T-helper 2 cell (primary cell): ENCODE data around the gene SORCS2.
"Not testable (repeated sequence)": the region's sequence is repeated elsewhere in the genome, so short reads cannot be mapped to it uniquely, and the experiment has no call there.

Experiments used
- DNase-seq, 5 experiments: peaks; one replicate each; pipeline versions ENCODE4 v3.0.0 to v3.0.0-alpha.2; 2012 to 2022

The SORCS2 gene

DNA sequence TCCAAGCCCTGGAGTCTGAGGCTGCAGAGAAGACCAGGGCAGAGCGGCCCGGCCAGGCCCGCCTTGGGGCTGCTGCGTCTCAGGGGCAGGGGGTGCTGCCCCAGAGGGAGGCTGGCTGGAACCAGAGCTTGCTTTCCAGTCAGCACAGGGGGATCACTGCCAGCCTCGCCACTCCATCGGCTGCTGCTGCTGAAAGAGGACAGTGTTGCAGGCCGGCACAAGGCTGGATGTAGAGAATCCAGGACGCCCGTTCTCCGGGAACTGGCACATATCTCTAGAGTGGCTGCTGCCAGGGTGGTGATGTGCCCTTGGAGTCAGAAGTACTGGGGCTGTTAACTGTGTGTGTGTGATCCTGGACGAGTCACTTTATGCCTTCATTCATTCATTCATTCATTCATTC is 31.9 kb upstream of the SORCS2 start:
- no peak for DNase-seq

DNA sequence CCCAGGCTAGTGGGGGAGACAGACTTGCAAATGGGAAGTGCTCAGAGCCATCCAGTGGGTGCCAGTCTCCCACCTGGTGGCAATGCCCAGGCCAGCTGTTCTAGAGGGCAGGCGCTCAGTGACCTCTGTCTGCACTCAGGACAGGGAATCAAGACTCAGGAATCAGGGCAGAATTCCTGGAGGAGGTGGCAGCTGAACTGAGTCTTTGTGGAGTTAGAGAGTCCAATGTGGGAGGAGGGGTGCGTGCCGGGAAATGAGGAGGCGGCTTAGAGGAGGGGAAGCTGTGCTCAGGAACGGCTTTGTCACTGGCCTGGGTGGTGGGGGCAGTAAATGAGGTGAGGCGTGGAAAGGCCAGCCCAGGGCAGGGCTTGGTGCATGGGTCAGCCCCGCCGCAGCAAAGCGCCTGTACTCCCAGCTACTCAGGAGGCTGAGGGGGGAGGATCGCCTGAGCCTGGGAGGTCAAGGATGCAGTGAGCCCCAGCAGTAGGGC is 31.3 kb upstream of the SORCS2 start:
- DNase-seq: no peak

DNA sequence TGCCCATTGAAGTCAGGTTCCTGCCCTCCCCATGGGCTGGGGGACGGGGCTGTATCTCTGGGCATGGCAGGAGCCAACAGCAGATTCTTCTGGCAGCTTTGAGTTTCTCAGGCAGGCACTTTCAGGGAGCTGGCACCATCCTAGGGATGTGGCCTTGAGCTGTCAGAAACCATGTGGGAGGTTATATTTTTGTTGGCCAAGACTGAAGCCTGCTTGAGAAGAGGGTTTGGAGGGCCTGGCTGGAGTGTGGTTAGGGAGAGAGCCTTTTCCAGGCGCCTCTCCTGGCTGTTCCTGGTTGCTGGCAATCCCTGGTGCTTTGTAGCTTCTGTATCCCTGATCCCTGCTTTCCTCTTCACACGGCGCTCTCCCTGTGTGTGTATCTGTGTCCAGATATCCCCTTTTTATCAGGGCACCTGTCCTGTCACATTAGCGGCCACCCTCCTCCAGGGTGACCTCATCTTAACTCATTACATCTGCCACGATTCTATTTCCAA is 30.6 kb upstream of the SORCS2 start:
- no peak for DNase-seq

DNA sequence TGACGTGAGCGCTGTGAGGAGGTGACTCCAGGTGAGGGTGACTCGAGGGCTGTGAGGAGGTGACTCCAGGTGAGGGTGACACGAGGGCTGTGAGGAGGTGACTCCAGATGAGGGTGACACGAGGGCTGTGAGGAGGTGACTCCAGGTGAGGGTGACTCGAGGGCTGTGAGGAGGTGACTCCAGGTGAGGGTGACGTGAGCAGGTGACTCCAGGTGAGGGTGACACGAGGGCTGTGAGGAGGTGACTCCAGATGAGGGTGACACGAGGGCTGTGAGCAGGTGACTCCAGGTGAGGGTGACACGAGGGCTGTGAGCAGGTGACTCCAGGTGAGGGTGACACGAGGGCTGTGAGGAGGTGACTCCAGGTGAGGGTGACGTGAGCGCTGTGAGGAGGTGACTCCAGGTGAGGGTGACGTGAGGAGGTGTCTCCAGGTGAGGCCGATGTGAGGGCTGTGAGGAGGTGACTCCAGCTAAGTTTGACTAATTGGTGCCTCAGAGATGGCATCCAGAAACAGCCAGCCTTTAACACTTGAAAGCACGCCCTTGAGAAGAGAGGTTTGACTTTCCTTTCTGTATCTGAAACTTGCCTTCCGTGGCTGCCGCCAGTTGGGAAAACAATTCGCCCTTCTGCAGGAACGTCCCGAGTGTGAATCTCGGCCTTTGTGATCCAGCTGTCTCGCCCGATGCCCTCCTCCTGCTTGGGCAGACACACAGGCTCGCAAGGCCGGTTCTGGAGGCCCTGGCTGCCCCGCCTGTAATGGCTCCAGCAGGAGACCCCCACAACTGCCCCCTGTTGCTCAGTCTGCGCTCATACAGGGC is 27.1 kb upstream of the SORCS2 start:
- DNase-seq: not testable (repeated sequence)

DNA sequence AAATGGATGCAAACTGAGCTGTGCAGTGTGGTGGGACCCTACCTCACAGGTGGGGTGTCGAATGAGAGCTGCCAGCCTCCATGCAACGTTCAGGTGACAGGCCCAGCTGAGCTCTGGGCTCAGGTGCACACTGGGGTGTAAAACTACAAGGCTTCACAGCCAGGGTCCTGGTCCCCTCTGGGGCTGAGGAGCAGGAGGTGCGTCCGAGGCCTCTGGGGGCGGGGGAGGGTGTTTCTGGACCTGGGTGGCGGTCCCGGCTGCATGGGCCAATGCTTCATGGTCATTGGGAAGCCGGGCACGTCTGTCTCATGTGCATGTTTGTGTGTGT is 26.5 kb upstream of the SORCS2 start:
- no peak for DNase-seq

DNA sequence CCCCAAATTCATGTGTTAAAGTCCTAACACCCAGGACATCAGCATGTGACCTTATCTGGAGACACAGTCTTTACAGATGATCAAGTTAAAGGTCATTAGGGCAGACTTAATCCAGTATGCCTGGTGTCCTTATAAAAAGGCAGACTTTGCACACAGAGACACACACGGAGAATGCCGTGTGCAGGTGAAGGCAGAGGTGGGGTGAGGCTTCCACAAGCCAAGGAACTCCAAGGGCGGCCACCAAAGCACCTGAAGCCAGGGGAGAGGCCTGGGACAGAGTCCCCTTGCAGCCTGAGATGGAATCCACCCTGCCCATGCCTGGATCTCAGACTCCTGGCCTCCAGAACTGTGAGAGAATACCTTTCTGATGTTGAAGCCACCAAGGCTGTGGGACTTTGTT is 26.1 kb upstream of the SORCS2 start:
- DNase-seq: no peak

DNA sequence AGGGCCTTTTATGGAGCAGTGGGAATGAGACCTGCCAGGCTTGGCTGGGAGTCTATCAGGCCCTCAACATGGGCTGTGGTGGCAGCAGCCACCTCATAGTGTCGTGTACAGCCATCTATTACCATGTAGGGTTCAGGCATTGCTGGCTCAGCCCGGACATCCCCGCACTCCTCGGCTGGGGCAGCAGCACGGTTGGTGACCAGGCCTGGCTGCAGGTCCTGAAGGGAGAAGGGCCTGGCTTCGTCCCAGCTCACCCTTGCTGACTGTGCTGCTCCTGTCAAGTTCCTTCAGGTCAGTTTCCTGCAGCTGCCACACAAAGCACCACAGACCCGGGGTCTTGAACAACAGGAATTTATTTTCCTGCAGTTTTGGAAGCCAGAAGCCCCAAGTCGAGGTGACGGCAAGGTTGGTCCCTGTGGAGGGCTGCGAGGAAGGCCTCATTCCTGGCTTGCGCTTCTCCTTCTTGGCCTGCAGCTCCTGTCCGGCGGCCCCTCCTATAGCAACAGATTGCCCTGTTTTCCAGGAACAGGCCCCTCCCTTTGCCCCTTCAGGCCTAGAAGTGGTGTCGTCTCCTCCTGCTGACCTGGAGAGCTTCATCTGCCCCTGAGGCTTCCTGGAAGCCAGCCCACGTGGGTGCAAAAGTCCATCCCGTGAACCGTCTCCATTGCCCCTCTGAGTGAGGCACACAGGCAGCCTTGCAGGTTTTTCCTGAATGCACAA is 25.2 kb upstream of the SORCS2 start:
- DNase-seq: no peak

DNA sequence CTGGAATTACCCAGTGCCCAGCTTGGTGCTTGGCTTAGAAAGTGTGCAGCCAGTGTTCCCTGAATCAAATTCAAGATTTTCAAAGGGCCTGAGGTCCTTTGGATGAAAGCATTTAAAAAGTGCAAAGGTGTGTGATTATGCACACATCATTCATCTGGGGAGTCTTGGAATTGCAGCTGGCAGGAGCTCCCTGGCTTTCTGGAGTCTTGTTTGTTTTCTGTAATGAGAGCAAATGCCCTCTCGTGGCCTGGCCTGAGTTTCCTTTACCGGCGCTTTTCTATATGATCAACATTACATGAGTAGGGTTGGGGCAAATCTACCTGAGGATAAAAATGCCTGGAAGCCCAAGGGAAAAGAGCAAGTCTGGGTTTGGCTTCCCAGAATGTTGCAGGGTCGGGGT is 24.6 kb upstream of the SORCS2 start:
- no peak for DNase-seq

DNA sequence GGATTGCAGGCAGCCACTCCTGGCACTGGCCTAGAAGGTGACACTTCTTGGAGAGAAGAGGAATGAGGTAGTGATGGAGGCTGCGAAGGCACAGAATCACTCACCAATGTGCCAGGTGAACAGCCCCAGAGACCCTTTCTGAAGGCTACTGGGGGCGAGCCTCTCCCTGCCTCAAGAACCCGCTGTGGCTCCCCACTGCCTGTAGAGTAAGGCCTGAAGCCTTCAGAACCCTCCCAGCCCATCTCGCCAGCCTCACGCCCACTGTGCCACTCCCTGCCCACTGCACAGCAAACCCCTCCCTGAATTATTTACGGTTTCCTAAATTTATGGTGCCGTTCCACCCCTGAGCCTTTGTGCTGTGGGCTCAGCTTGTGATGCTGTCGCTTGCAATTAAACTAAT is 24.2 kb upstream of the SORCS2 start:
- no peak for DNase-seq

DNA sequence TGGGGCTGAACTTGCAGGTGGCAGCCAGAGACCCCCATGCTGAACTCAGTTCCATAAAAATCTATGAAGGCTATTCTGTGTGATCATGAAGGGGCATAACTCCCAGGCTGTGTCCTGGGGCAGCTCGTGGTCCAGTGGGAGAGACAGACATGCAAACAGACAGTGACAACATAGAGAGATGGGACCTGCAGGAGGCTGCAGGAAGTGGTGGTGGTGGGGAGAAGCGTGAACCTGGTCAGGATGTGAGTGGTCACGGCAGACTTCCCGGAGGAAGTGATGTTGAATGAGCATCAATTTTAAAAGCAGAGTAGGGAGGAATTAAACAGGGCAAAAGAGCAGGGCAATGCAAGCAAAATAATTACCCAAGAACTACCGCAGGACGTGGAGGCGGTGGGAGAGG is 23.2 kb upstream of the SORCS2 start:
- DNase-seq: no peak

DNA sequence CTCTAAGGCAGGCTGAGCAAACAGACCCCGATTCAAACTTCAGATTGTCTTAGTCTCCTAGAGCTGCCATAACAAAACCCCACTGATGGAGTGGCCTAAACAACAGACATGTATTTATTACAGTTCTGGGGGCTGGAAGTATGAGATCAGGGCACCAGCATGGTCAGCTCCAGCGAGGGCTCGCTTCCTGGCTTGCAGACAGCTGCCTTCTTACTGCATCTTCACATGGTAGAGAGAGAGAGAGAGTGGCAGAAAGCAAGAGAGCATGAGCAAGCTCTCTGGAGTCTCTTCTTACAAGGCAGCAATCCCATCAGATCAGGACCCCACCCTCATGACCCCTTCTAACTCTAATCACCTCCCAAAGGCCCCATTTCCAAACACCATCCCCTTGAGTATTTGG is 22.3 kb upstream of the SORCS2 start:
- no peak for DNase-seq

DNA sequence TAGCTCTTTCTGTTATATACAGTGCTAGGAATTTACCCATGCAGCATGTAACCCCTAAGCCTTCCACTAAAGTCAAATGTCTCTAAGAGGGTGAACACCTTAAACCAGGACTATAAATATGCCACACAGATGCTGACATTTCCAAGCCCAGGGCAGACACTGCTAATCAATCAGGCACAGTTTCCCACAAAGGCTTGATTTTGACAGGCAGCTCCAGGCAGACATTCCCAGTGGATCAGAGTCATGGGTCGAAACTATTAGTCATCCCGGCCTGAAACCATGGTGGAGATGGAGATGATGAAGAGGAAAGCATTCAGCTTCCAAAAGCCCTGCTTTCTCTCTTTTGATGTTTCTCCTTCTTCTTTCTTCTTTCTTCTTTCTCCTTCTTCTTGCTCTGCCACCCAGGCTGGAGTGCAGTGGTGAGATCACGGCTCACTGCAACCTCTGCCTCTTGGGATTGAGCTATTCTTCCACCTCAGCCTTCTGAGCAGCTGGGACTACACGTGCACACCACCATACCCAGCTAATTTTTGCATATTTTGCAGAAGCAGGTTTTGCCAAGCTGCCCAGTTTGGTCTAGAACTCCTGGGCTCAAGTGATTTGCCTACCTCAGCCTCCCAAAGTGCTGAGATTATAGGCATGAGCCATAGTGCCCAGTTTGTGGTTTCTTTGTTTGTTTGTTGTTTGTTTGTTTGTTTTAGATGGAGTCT is 21.0 kb upstream of the SORCS2 start:
- no peak for DNase-seq

DNA sequence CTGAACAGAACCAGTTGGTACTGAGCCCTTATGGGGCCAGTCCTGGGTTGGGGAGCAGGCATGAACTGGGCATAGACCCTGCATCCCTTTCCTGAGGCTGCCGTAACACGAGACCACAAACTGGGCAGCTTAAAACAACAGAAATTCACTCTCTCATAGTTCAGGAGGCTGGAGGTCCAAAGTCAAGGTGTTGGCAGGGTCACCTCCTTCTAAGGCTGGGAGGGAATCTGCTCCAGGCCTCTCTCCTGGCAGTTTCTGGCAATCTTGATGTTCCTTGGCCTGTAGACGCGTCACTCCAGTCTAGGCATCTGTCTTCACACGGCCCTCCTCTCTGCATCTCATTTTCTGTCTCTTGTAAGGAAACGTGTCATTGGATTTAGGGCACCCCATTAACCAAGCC is 19.8 kb upstream of the SORCS2 start:
- no peak for DNase-seq

DNA sequence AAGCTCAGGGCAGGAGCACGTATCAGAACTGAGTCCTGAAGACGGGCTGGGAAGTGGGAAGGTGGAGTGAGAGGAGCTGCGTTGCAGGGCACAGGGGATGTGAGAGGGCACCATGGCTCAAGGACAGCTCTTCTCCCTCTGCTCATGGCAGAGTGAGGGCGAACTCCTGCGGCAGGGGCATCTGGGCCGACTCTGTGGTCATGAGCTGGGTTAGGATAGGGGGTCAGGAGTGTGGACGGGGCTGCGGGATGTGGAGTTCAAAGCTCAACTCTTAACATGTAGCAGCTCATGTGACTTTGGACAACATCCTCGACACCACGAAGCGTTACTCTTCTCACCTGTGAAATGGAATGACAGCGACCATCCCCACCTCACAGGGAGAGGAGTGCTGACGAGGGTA is 19.4 kb upstream of the SORCS2 start:
- DNase-seq: no peak

DNA sequence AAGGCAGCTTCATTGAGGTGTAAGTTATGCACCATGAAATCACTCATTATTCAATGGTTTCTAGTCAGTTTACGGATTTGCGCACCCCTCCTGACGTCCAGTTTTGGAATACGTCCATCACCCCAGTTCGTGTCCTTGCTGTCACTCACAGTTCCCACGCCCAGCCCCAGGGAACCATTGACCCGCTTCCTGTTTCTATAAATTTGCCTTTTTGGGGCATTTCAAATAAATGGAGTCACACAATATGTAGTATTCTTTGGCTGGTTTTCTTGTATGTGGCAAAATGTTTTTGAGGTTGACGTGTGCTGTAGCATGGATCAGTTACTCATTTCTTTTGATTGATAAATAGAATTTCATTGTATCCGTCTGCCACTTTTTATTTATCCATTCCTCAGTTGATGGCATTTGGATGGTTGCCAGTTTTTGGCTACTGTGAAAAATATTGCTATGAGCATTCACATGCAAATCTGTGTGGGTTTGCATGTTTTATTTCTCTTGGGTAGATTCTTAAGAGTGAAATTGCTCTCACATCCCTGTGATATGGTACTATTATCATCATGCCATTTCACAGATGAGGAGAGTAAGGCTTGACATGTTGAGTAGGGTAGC is 18.4 kb upstream of the SORCS2 start:
- DNase-seq: no peak

DNA sequence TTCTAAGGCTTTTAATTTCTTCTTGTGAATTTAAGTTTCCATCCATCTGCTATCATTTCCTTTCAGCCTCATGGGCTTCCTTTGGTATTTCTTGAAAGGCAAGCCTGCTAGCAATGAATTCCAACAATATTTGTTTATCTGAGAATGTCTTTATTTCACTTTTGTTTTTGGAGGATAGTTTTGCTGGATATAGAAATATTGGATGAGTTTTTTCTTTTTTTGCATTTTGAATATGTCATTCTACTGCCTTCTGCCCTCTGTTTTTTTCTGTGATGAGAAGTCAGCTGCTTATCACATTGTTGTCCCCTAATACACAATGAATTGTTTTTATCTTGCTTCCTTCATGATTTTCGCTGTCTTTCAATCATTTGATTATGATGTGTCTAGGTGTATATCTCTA is 13.2 kb upstream of the SORCS2 start:
- DNase-seq: no peak

DNA sequence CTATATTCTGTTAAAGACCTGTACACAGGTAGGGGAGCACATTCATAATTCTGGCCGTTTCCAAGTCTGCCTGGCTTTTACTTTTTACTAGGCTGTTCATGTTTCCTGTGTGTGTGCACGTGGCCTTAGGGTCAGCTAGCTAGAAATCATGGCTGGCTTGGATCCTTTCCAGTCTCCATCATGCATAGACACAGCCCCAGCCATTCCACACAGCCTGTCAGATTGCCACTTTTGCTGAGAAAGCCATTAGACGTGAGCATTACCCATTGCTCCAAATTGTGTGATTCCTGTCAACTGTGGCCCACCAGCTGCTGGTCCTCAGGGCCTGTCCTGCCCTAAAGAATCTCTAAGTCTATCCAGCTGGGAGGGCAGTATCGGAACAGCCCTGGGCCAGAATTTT is 11.4 kb upstream of the SORCS2 start:
- no peak for DNase-seq

DNA sequence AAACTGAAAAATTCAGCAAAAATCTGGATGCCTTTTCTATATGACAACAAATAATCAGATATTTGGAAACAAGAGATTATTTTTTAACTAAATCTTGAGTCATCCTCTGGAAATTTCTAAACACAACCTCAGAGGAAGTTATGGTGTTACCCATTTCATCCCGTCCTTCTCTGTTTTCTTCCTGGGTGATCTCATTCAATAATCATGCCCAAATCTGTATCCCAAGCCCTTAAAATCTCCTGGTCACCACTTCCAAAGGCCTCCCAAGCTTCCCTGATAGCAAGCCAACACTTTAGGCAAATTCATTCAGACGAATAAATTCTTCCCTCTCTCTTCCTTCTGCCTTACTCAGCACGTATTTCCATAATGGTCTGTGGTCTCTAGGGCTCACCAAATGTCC is 9.7 kb upstream of the SORCS2 start:
- no peak for DNase-seq

DNA sequence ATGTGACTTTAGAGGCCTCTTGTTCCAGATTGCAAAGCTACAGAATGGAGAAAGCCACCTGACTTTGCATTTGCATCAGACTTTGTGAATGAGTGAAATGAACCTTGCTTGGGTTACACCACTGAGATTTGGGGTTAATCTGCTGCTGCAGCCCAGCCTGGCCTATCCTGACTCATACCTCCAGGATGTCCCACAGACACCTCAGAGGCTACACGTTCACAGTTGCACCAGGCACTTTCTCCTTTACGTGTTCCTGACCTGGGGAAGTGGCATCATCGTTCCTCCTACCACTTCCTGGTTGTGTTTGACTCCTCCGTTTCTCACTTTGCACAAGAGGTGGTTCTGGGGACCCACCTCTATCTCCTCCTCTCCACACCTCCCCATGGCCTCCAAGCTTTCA is 9.2 kb upstream of the SORCS2 start:
- DNase-seq: peak in 1 of 5 experiments; percentile 33

DNA sequence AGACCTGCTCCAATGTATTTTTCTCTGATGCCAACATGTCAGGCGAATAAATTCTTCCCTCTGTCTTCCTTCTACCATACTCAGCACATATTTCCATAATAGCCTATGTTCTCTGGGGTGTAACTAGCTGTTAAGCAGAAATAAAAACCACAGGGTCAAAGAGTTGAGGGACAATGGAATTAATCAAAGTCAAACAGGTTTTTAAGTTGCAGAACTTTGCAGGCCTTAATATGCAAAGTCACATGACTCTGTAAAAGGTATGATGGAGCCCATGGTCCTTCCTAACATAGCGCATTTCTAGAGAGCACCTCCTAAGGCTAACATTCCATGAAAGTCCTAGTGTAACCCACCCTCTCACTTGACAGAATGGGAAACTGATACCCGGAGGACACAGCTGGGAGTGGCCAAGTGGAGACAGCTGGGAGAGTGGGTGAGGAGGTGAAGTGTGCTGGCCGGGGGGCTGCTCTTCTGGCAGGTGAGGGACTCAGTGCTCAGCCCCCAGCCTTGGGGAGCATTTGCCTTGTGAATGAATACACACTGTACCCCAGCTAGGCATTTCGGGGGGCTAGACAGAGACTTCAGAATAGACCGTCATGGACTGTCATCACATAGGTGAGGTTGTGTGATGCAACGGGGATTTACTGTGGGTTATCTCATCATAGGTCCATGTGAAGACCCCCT is 8.4 kb upstream of the SORCS2 start:
- no peak for DNase-seq

DNA sequence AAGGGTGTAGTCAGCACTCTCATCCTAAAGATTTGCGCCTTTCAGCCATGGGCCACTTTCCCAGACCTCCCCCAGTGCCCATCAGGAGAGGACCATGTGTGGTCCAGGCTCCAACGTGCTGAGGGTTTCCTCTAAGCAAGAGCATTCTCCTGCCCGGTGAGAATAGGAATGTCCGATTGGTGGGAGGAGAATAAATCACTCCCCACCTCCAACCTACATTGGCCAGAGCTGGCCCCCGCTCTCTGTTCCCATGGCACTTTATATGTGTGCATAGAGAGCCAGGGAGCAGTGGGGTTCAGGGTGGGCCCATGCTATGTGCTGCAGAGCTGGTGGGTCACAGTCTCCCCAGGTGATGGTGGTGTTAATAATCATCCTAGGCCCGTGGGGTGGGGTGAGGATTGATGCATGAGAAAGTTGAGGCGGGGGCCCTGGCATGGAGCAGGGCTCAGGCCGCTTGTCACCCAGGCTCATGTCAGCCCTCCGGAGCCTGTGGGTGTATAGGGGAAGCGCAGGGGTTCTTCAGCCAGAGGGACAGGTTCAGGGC is 6.8 kb upstream of the SORCS2 start:
- DNase-seq: no peak

DNA sequence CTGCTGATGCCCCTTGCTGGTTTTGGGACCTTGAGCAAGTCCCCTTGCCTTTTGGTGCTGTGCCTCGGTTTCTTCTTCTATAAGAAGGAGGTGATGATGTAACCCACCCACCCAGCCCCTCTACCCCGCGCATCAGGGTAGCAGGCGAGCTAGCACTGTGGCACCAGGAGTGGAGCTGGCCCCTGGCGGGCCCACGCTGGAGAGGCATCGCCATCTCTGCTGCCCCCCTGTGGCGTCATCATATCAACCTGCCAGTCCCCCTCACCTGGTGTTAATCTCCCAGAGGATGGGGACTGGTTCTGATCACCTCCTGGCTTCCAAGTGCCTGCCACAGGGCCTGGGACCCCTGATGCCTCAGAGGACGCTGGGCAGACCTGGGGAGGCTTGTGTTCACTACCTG is 6.3 kb upstream of the SORCS2 start:
- no peak for DNase-seq
